ENCODE results near the gene THSD7A.

Gene THSD7A

DNA sequence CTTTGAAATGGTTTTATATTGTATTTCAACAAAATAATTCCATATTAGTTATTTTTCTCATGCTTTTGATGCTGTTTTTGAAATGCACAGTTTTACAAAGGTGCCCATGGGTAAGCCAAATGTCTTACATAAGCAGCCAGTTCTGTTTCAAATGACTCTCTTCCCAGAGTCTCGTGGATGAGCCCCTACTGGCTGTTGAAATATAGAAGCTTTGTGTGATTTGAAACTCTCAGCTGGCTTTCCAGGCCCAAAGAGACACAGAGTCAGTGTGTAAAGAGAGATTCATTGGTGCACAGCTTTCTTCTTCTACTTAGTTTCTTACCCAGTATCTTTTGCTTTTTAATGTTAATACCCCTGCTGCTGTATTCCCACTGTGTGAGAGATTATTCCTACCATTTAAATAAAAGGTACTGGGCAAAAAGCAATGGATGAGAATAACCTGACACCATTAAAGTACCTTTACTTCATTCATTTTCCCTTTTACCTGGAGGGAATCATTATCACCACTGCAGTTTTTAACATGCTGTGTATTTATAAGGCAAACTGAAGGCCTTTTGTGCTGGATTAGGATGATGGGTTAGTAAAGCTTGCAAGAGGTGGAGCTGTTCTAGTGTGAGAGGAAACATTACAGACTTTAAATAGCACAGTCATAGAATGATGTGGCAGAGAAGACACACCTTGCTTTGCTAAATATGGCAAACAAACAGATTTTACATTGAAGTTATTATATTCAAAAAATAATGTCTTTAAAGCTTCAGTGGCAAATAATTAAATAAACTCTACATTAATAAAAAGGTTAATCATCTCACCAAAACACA lies 415.1 kb downstream of the THSD7A start:
- no peak for DNase-seq (ENCODE audit: low read depth in 2 of 2)

DNA sequence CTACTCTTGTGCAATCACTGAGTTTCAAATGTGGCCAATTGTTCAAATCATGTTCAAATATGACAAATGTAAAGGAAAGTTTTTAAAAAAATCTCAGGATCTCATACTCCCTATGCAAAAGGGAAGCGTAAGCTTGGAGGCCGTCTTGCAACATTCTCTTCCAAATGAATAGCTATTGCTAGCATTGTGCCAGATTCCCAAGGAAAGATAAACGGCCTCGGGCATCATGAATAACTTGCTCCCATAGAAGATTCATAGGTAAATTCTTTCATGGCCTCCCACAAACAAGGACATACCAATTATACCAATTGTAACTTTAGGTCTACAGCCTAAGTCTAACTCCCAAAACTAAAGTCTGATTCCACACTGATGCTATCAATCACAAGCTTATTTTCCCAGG lies 416.9 kb downstream of the THSD7A start:
- DNase-seq (ENCODE audit: low read depth in 2 of 2) = no peak

DNA sequence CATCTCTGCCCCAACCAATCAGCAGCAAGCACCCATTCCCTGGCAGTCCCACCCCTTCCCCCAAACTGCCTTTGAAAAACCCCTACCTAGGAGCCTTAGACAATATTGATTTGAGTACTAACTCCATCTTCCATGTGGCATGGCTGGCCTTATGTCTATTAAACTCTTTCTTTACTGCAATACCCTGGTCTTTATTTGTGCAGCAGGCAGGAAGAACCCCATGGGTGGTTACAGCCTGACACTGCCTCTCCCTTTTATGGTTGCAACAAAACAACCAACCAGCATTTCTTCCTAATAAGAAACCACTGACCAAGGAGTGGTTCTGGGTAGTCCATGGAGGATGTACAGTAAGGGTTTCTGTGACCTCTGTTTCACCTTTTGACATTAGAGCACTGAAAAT lies 418.1 kb downstream of the THSD7A start:
- DNase-seq (ENCODE audit: low read depth in 2 of 2) = no peak

DNA sequence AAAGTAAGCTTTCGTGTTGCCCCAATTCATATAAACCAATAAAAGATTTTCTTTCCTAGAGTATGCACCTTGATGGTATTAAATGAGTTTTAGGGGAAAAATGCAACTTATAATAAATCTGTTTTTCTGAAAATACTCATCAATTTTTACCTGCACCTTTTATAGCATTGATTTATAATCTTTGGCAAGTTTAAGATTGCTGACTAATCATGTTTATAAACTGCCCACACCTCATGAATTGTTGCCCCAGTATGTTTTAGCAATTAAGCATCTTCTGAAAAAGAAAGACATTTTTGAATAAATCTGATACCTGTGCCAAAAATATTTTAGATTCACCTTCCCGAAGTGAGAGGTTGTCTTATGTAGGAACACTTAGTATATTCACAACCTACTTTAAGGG lies 420.0 kb downstream of the THSD7A start:
- DNase-seq (ENCODE audit: low read depth in 2 of 2) = no peak

DNA sequence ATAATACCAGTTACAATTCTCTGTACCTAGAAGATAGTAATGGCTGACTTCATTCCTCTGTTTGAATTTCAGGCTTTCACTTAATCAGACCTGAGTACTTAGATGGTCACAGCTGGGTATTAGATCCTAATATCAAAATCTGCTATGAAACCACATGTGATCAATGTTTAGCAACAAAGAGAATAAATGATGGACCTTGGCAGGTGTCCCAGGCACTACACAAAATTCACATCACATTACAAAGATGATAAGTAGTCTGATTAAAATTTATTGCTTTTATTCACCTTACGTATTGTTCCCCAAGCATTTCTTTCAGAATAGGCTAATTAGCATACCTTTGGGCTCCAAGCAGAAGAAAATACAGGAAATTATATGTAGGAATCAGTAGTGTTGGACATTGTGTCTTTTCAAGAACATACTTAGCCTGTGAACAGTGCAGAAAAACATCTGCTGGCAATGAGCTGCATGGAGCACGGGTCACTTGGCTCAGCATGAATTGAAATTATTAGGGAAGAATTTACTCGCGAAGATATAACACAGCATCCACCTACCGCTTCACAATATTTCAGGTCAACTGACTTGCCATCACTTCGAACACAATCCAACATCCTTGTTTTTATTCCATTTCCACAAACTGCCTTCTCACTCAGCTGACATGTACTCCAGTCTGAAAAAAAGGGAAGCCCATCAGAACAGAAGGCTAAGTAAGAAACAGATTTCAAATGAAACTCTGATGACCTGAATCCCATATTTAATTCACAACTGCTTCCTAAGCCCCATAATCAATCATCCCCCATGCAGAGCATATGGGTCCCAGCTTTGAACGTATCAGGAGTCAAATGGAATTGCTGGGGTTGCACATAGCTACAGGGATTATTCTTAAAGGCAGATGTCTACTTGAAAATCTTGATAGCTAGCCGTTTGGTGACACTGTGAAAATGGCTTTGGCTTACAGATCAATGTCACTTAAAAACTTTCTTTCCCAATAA lies 421.0 kb downstream of the THSD7A start:
- DNase-seq (ENCODE audit: low read depth in 2 of 2) = no peak

DNA sequence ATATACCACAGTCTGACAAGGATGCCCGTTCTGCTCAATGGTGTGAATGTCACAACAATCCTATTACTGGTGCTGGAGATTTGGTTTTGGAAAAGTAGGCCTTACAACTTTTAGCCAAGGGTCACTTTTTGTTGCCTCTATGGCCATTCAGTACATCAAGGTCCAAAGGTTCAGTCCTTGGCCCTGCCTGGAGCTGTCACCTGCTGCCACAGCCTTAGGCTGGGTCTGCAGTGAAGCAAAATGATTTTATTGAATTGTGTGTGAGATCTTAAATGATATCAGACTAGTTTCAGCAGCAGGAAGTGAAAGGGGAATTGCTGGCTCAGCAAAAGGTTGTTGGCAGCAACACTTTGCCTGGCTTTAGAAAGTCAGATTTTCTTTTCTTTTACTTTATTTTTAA lies 427.6 kb downstream of the THSD7A start:
- DNase-seq (ENCODE audit: low read depth in 2 of 2) = no peak

DNA sequence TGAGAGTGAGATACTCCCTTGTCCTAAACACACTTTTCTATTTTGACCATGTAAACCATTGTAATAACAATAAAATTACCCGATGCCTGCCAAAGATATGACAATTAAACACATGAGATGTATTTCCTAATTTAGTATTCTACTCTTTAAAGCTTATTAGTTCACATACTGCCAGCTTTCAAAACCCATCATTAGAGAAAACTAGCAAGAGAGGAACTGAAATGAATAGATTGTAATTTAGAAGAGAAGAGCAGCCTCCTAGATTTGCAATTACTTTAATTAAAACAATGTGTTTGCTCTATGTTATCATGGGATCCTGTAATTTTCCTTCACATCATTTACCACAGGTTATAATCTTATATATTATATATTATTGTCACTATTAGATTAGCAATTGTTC lies 428.2 kb downstream of the THSD7A start:
- no peak for DNase-seq (ENCODE audit: low read depth in 2 of 2)

DNA sequence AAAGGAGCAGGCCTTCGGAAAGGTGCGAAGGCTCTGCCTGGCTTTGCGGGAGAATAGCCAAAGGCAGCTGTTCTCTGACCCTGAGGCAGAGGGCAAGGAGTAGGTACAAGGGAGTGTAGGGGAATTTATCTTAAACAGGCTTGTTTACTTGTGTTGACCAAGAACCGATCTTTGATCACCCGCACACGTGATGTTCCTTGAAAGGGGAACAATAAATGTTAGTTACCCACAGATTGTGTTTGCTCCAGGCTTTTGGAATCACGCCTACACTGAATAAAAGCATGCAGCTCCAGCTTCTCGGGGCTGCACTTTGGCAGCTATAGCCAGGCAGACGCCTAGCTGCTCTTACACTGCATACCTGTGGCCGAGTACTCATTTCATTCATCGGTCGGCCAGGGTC lies 437.6 kb downstream of the THSD7A start:
- no peak for DNase-seq (ENCODE audit: low read depth in 2 of 2)

DNA sequence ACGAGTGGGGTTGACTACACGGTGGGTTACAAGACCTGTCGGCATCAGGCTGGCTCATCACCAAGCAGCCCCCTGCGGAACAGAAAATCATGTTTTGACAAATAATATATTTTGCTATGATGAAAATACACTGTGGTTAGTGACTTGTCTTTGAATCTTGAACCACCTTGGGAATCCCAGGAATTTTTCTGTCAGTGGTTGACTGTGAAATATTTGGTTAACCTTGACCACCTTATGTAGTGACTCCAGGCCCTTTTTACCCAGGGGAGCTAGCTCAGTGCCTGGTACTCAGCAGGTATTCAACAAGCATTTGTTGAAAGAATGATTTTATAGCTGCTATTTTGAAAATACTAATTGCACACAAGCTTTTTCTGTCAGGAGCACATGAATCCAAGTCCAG lies 452.4 kb downstream of the THSD7A start:
- DNase-seq (ENCODE audit: low read depth in 2 of 2) = no peak

DNA sequence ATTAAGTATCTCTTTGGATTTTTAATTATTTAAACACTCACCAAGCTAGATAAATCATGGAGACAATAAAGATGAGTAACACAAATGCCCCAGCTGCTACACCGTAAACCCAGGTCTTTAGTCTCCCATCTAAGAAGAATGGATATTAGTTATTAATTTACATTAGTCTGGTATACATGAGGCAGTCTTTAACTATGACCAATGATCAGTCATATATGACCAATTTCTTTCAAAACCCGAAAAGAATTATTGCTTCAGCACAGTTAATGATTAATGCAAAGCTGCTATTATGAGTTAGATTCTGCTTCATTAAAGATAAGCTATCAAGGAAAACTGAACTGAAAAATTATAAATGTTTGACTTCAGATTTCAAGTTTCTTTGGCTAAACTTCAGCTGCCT lies 455.5 kb downstream of the THSD7A start:
- no peak for DNase-seq (ENCODE audit: low read depth in 2 of 2)

DNA sequence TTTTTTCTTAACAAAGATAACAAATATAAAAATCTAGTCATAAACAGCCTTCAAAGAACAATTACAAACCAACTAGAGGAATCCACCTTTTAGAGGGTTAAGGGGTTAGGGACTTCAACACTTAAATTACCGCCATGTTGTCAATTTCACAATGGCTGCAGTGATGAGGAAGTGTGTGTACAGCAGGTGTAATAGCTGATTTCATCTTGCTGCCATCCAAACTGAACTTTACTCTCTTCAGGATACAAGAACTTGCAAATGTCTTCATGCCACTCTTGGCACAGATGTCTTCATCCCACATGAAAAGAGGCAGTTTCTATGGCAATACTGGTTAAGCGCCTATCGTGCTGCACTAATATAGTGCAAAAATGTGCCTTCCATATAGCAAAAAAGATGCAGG lies 457.4 kb downstream of the THSD7A start:
- DNase-seq (ENCODE audit: low read depth in 2 of 2) = no peak

DNA sequence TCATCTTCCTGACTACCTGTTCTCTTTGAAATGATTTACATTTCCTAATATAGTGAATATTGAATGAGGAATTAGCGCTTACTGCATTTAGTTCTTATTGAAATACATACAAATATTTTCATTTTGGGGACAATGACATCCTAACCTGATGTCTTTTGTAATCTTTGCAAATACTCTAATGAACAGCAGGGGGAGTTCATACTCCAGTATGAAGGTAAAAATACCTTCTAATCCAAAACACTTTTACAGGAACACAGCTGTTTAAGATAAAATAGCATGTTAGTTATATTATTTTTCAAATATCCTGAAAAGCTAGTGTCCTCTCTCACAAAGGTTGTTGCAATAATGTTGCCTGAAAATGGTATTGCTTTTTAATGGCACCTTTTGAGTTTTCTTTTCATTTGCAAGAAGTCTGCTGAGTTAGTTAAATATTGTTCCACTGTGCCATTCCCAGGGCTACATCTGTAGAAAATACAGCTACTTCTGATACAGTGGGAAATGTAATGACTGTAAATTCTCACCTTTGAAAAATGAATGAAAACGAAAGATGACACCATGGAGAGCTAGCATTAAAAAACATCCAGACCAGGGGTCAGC lies 458.4 kb downstream of the THSD7A start:
- DNase-seq (ENCODE audit: low read depth in 2 of 2) = no peak

DNA sequence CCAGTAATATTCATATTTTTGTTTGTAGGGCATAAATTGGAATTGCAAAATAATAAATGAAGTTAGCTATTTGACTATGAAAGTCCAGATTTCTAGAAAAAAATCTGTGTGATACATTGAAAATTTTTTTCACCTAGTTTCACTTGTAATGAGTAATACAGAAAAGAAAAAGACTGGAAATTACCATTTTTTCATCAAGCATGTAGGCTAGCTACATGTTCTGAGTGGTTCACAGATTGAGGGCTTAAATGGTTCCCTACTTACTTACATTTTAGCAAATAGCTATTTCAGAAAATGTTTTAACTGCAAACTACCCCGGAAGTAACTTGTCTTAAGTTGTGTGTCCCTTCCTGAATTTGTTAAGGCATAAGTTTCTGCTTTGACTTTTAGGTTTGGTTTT lies 462.3 kb downstream of the THSD7A start:
- no peak for DNase-seq (ENCODE audit: low read depth in 2 of 2)

DNA sequence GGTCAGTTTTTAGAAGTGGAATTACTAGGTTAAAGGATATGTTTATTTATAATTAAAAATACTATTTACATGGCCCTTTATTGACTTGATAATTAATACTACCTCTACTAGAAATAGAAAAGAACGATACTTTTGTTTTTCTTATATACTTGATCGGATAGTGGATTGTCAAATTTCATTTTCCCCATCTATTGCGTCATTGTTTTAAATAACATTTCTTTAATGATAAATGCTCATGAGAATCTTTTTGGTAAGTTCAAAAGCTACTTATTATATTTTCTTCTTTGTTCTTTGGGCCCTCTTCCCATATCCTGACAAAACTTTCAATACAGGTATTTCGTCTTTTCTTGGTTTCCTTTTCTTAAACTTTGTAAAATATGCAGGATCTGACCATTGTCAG lies 465.9 kb downstream of the THSD7A start:
- no peak for DNase-seq (ENCODE audit: low read depth in 2 of 2)

DNA sequence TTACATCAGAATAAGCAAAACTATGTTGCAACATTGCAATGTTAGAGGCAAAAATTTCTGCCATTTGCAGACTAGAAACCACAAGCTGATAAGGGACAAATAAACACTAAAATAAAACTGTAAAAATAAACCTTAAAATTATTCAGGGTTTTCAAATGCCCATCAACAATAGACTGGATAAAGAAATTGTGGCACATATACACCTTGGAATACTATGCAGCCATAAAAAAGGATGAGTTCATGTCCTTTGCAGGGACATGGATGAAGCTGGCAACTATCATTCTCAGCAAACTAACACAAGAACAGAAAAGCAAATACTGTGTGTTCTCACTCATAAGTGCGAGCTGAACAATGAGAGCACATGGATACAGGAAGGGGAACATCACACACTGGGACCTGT lies 473.4 kb downstream of the THSD7A start:
- DNase-seq (ENCODE audit: low read depth in 2 of 2) = no peak

DNA sequence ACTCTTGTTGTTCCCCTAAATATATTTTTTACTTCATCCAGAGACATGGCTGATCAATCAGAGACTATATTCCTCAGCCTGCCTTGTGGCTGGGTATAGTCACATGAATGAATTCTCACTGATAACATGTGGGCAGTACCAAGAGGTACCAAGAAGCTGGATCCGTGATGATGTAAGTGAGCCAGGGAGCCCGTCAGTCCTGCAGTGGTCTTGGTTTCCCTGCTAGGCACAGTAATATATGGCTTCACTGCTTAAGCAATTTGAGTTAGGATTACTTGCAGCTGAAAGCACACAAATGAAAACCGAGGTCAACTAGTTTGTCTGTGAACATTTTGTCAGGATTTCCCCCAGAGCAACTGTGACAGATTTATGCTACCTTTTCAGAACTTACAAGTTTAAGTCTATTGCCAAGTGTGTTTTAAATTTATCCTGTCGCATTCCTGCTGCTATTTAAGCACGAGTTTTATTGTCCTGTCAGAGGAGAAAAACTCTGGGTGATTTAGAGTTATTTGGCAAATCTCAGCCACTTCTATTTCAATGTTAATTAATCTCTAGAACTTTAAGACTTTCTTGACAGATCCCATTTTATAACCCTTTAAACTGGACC lies 476.5 kb downstream of the THSD7A start:
- peak in 1 of 2 experiments; percentile 17 for DNase-seq (ENCODE audit: low read depth in 2 of 2)

DNA sequence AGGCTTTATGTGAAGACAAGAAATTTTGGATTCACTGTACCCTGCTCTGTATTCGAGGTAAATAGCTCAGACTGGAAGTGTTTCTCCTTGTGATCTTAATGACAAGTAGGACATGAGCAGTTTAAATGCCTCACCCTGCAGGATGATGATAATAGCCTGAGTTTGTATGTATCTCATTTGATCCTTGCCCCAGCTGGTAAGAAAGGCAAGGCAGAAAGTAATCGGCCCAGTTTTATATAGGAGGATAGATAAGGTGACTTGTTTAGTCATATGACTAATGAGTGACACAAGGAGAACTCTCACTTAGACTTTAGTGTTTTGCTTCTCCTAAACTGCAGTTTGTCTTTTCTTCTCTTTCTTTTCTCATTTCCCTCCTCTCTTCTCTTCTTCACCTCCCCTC lies 485.7 kb downstream of the THSD7A start:
- DNase-seq (ENCODE audit: low read depth in 2 of 2) = no peak

DNA sequence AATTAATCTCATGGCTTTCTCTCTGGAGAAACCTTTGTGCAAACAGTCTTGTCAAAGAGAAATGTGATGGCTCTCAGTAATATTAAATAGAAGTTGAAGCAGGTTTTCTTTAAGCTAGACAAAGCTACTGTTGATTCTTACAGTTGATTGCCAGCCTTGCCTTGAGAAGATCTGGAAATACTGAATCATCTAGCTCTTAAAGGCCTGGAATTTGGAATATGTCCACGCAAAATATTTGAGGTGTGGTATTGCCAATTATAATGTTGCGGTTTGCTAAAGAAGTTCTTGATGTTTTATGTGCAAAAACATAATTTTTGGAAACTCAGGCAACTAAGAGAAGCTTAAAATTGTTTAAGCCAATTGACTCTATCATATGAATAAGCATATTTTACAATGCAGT lies 486.4 kb downstream of the THSD7A start:
- DNase-seq (ENCODE audit: low read depth in 2 of 2) = peak in 1 of 2 experiments; percentile 42

DNA sequence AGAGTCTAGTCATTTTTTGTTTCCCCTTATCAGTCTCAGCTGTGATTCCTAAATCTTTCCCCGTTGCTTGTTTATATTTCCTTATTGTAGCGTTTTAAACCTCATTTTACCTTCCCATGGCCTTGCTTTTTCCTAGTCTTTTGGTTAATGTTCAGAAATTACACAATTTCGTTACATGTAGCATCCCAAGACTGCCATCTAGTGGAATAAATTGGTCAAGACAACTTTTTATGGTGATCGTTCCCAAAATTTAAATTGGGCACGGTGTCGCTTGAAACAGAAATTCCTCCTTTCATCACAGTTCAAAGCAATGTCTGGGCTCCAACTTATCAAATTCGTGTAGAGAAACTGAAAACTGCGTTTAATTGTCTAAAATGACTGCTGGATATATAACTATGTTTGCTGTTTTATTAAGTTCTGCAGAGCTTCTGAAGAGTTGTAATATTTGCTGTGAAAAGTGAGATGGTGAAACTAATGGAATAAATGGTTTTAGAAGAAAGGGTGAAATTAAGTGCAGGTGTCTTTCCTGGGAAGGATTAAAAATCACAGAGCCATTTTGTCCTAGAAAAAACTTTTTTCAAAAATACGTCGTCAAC lies 488.1 kb downstream of the THSD7A start:
- no peak for DNase-seq (ENCODE audit: low read depth in 2 of 2)

DNA sequence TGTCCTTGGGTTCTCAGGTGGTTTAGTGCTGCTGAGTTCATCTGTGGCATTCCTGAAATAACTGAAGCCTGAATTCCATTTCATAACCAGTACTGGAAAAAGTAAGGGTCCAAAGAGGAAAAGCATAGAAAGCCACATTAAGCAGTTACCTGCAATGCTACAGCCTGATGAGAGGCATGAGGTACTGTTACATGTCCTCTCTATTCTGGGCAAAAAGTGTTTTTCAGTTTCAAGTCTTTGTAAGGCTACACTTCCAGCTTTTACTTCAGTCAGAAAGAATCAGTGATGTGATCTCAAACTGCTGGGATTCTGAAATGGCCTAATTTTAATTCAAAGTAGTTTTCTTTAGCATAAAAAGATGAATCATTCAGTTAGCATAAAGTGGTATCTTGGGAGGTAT lies 488.9 kb downstream of the THSD7A start:
- no peak for DNase-seq (ENCODE audit: low read depth in 2 of 2)

DNA sequence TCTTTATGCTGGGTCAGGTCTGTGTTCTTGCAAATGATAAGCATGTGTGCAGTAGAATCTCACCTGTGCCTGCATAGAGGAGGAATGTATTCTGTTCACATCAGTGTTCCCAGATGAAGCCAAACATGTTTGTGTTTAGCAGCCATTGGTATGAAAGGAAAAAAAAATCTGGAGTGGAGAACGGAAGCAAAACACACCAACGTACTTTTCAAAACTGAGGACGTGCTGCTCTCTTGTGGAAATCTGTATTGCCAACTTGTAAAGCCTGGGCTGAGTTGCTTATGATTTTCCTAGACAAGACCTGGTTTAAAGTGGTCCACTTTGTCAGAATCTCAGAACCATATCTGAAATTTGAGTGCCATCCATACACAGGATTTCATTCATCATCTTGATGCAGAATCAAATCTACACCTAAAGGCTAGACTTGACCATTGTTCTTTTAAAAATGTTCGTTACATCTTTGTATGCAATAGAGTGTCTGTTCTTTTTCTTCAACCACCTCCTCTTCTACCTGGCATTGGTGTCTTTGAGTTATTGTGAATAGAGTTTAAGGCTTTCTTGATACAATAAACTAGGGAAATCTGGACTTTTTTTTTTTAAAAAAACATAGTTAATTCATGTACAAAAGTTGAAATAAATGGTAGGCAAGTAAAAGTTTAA lies 490.6 kb downstream of the THSD7A start:
- DNase-seq (ENCODE audit: low read depth in 2 of 2) = no peak
